ENCODE results near the gene ZSCAN1.
A peak's percentile ranks its signal among the peaks of the same experiment; 100 is the strongest.
"Not testable (repeated sequence)": the region's sequence is repeated elsewhere in the genome, so short reads cannot be mapped to it uniquely, and the experiment has no call there.

ZSCAN1 gene, protein sequence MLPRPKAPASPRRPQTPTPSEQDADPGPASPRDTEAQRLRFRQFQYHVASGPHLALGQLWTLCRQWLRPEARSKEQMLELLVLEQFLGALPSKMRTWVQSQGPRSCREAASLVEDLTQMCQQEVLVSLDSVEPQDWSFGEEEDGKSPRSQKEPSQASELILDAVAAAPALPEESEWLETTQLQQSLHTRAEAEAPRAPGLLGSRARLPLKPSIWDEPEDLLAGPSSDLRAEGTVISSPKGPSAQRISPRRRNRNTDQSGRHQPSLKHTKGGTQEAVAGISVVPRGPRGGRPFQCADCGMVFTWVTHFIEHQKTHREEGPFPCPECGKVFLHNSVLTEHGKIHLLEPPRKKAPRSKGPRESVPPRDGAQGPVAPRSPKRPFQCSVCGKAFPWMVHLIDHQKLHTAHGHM

DNA sequence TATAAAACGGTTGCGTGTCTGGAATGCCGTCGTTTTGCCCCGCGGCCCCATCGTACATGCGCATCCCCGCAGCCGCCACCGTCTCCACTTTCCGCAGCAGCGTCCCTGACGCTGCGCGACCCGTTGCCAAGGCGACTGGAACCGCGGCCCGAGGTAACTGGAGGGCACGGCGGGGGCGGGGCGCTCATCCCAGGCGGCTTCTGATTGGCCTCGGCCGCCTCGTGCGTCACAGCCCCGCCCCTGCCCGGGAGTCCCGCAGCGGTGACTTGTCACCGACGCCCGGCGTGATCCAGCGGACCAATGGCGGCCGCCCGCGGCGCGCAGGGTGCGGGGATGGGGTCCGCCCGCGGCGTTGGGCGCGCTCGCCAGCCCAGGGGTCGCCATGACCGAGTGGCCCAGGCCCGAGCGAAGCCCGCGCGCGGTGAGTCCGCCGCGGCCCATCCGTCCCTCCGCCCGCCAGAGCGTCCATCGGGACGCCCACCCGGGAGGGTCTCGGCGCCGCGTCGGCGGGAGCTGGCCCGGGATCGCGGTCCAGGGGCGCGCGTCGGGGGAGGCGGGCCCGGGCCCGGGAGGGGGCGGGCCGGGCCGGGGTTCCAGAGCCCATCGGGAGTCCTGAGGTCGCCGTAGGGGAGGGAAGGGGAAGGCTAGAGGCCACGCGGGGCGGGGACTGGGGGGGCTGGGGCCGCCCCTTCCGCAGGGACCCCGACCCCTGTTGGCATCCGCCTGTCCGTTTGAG, at the start of gene ZSCAN1:
Gene ZSCAN1, plus strand, starts transcription at position 285 of the 736 bp plus-strand sequence. CDS start 3,812 bp downstream, outside the sequence.
- DNase-seq, result no peak

GRCh38 chr19:57992841-57993240, 41.0 kb upstream of the ZSCAN1 start:
- no peak for DNase-seq

DNA sequence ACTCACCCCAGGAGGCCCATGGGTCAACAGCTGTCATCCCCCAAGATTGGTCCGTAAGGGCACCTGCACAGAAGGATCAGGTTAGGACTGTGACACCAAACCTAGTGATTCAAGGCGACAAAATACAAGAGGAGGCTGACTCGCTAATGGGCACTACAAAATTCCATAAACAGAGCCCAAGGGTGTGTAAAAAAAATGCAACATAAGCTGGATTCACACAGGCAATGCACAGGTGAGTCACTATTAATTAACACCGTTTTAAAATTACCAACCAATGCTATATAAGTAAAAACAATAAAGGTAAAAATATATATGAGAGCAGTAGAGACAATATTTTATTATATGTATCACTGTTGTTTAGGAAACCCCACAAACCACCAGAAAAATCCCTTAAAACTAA, 33.1 kb upstream of the ZSCAN1 start:
- DNase-seq, result no peak

DNA sequence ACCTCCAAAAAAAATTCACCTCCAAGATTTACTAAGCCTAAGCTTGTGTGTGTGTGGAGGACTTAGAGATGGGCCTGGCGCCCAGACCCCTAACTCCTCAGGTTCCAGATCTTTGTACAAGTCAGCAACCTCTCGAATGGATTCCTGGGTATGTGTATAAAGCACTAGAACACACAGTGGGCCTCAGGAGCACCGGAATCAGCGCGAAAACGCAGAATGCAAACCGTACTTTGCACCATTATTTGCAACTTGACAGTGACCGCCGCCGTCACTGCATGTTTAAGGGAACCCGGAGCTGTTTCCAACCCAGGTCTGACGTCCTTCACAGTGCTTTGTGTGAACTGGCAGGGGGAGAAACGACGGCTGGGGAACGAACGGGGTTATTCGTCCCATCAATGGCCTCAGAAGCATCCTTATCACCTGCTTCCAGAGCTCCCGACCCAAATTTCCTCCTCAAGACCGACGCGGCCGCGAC, 31.9 kb upstream of the ZSCAN1 start:
- no peak for DNase-seq

GRCh38 chr19:58002384-58003173, 31.2 kb upstream of the ZSCAN1 start, which contains the start of gene ZNF606:
TSS of gene ZNF606 (minus strand) at chr19:58002820. CDS start at chr19:58001319, 1,501 bp downstream.
- DNase-seq, result peak; percentile 93

- DNase-seq, result peak; percentile 71
These were observed 30.5 kb upstream of the ZSCAN1 start for GRCh38 chr19:58003174-58003828.

DNA sequence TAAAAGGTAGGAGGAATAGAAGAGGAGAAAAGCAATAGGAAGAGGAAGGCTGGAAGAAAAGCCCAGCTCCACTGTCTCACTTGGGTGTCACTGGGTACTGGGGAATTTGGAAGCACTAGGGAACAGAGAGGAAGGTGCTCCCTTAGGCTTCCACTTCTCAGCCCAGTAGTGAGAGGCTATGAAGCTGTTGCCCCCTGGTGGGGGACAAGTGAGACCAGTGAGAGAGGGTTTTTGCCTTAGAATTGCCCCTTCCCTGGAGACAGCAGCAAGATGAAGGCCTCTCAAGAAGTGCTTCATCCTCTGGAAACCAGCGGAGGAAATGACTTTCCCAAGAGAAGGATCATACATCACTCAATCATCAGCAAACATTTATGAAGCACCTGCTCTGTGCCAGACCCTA, 26.5 kb upstream of the ZSCAN1 start:
- DNase-seq, result peak; percentile 48

- DNase-seq, result not testable (repeated sequence)
These were observed 24.9 kb upstream of the ZSCAN1 start for GRCh38 chr19:58008877-58009276.

DNA sequence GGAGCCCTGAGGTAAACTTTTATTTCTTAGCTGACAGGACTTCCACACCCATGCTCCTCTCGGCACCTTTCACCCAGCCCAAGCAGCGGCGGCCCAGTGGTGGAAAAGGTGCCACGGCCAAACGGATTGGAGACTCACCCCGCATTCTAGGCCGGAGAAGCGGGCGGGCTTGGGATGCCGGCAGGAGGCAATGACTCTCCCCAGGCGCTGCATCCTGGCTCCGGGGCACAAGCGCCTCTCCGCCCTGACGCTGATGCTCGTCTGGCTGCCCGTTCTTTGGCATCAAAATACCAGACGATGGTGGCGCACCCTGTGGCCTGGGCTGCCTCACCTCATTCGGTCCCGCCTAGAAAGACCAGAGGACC, 24.5 kb upstream of the ZSCAN1 start:
- DNase-seq, result no peak

DNA sequence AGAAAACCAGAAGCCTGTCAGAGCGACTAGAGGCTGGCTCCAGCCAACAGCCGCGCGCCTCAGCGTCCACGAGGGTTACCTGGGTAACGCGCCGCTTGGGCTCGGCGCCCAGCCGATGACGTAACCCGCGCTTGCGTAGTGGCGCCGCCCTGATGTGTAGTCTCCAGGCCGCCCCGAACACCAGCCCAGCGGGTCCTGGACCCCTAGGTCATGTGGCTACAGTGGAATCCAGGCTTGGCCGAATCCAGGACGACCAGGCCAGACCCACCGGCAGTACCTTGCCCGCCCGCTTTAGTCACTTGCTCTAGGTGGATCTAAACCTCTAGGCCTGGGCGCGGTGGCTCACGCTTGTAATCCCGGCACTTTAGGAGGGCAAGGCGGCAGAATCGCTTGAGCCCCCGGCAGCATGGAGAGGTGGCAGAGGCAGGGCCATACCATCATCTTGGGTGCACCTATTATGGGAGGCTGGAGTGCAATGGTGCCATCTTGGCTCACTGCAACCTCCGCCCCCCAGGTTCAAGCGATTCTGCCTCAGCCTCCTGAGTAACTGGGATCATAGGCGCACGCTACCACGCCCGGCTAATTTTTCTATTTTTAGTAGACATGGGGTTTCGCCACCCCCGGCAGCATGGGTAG, 24.0 kb upstream of the ZSCAN1 start:
- DNase-seq, result no peak

DNA sequence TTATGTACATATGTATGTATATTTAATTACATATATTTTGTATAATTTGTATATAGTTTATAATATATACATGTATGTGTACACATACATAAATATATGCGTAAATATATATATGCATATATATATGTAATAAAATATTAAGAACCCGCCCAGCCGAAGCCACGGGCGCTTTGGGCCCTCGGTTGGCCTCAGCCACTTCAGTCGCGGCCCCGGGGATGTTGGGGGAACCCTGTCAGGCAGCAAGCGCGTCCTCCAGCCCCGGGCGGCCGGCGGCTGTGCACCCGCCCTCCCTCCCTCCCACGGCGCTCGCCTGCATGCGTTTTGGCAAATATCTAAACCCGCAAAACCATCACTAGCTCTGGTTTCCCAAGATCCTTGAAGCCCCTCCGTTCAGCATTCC, 23.3 kb upstream of the ZSCAN1 start:
- no peak for DNase-seq

DNA sequence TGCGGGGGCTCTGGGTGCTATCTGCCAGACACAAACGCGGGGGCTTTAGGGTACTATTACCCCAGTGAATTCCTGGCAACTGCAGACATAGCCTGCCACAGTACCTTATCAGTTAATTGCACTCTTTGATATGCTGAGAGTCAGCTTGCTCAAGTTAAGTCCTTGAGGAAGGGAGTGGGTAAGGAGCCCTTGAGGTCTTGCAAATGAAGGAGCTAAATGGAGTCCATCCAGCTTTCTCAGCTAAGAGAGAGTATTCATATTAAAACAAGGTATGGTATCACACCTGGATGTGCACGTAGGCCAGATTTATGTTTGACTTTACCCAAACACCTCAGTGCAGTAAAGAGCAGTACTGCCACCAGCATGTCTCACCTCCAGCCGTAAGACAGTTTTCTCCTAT, 19.7 kb upstream of the ZSCAN1 start:
- no peak for DNase-seq

GRCh38 chr19:58020129-58020528, 13.7 kb upstream of the ZSCAN1 start:
- DNase-seq, result no peak

- DNase-seq, result peak; percentile 73
These were observed 12.1 kb upstream of the ZSCAN1 start for GRCh38 chr19:58021541-58022282.

DNA sequence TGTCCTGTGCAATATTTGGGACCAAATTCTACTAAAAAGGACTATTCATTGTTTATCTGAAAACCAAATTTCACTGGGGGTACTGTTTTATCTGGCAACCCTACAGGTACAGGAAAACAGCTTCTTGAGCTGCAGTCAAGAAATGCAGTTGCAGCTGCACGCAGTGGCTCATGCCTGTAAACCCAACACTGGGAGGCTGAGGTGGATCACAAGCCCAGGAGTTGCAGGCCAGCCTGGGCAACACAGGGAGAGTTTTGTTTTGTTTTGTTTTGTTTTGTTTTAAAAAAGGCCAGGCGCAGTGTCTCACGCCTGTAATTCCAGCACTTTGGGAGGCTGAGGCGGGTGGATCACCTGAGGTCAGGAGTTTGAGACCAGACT, 11.6 kb upstream of the ZSCAN1 start:
- no peak for DNase-seq

DNA sequence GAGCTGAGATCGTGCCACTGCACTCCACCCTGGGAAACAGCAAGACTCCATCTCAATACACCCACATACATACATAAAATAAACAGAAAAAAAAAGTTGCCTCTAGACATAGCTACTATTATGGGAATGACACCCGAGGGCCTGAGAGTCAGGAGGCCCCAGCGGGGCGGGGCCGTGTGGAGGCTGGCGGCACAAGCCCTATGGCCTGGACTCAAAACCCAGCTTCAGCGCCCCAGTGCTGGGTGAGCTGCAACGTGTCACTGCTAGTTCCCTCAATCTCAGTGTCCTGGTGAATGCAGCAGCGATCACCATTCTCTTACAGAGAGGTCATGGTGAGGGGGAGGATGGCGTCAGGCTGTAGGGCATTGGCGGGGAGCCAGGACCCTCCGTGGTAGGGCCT, 9.2 kb upstream of the ZSCAN1 start:
- no peak for DNase-seq

- no peak for DNase-seq
These were observed 610 bp downstream of the ZSCAN1 start for GRCh38 chr19:58034477-58034793.

DNA sequence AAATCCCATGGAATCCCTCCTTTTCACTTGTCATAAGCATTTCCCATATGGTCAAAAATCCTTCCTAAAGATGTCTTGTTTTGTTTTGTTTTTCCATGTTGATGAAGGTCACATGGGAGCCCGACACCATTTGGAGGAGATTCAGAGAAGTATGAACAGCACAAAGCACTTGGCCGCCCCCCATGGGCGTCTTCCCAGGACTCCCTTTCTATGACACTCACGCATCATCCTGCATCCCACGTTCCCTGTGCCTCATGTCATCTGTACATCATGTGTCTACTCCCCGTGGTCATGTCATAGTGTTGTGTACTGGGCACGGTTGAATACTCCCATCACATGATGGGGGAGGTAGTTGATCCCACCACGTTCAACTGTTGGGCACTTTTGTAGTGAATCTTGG, 2.0 kb downstream of the ZSCAN1 start:
- no peak for DNase-seq

DNA sequence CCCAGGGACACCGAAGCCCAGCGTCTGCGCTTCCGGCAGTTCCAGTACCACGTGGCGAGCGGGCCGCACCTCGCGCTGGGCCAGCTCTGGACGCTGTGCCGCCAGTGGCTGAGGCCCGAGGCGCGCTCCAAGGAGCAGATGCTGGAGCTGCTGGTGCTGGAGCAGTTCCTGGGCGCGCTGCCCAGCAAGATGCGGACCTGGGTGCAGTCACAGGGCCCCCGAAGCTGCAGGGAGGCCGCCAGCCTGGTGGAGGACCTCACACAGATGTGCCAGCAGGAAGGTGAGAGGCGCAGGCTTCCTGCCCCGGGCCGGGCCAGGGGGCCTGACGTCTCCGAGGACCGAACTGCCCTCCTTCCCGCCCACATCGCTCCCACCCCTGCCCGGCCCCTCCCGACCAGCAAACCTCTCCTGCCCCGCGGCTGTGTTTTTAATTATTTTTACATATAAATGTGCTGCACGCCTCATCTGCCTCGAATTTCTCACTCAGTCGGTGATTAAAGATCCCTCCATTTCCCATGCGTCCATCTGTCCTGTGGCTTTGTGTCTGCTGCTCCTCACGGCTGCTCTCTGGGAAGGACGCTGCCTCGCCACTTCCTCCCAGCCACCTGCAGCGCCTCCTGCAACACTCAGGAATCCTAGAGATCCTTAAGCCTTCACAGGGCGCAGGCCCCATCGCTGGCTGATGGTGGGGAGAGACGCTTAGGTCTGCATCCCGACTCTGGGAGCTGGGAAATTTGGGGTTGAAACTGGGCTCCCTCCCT, 4.3 kb downstream of the ZSCAN1 start:
- no peak for DNase-seq

GRCh38 chr19:58038688-58039204, 4.9 kb downstream of the ZSCAN1 start:
- no peak for DNase-seq
